Measurements from ENCODE around the gene CNDP1. TPM values are rescaled to one million over a fixed set of nuclear protein-coding genes. Genes with fewer than 3 reads are reported as not detected.

CNDP1 gene
- polyA plus RNA-seq, 2 donors: 0.04 TPM; not detected in 1

GRCh38 chr18:74505776-74506175, 28.5 kb upstream of the CNDP1 start:
- Histone ChIP-seq H3K36me3 (ENCODE audit: control insufficient read depth in 2 of 2, insufficient read depth in 2 of 2, low read length in 1 of 2) (peaks cover 9 to 39% of the 10 kb centered on the region in 2 donors), H3K4me1 (ENCODE audit: control insufficient read depth in 2 of 2, insufficient read depth in 2 of 2, low read length in 1 of 2) (no peaks in the 10 kb centered on the region), H3K9me3 (ENCODE audit: control insufficient read depth in 2 of 2, insufficient read depth in 1 of 2, low read depth in 1 of 2, low read length in 1 of 2) (no peaks in the 10 kb centered on the region), H3K27me3 (ENCODE audit: control insufficient read depth in 1 of 2, insufficient read depth in 2 of 2, low read length in 2 of 2) (no peaks in the 10 kb centered on the region), H3K27ac (ENCODE audit: low read depth in 2 of 2, low read length in 1 of 2) (no peak overlapping the region), H3K4me3 (ENCODE audit: low read depth in 1 of 2, low read length in 2 of 2) (no peak overlapping the region)
- WGBS, 2 donors: 89 to 94% methylated on average over 16 of the region's 16 CpGs

GRCh38 chr18:74506448-74507084, 27.7 kb upstream of the CNDP1 start:
- Histone ChIP-seq H3K4me1 (ENCODE audit: control insufficient read depth in 2 of 2, insufficient read depth in 2 of 2, low read length in 1 of 2) (no peaks in the 10 kb centered on the region), H3K27ac (ENCODE audit: low read depth in 2 of 2, low read length in 1 of 2) (no peak overlapping the region), H3K4me3 (ENCODE audit: low read depth in 1 of 2, low read length in 2 of 2) (no peak overlapping the region), H3K36me3 (ENCODE audit: control insufficient read depth in 2 of 2, insufficient read depth in 2 of 2, low read length in 1 of 2) (peaks cover 11 to 42% of the 10 kb centered on the region in 2 donors), H3K27me3 (ENCODE audit: control insufficient read depth in 1 of 2, insufficient read depth in 2 of 2, low read length in 2 of 2) (no peaks in the 10 kb centered on the region), H3K9me3 (ENCODE audit: control insufficient read depth in 2 of 2, insufficient read depth in 1 of 2, low read depth in 1 of 2, low read length in 1 of 2) (no peaks in the 10 kb centered on the region)
- WGBS, 2 donors: 67 to 68% methylated on average over 11 of the region's 11 CpGs

- H3K27me3 ChIP-seq (ENCODE audit: control insufficient read depth in 1 of 2, insufficient read depth in 2 of 2, low read length in 2 of 2): no peaks in the 10 kb centered on the region
- peaks cover 12 to 48% of the 10 kb centered on the region in 2 donors for H3K36me3 ChIP-seq (ENCODE audit: control insufficient read depth in 2 of 2, insufficient read depth in 2 of 2, low read length in 1 of 2)
- H3K9me3 ChIP-seq (ENCODE audit: control insufficient read depth in 2 of 2, insufficient read depth in 1 of 2, low read depth in 1 of 2, low read length in 1 of 2): no peaks in the 10 kb centered on the region
- no peak overlapping the region for H3K27ac ChIP-seq (ENCODE audit: low read depth in 2 of 2, low read length in 1 of 2)
- no peak overlapping the region for H3K4me3 ChIP-seq (ENCODE audit: low read depth in 1 of 2, low read length in 2 of 2)
- 70 to 82% methylated on average over 23 of the region's 23 CpGs for WGBS, 2 donors
- no peaks in the 10 kb centered on the region for H3K4me1 ChIP-seq (ENCODE audit: control insufficient read depth in 2 of 2, insufficient read depth in 2 of 2, low read length in 1 of 2)
Measured at GRCh38 chr18:74507097-74507881, 27.0 kb upstream of the CNDP1 start.

- H3K36me3 ChIP-seq (ENCODE audit: control insufficient read depth in 2 of 2, insufficient read depth in 2 of 2, low read length in 1 of 2): peaks cover 18 to 54% of the 10 kb centered on the region in 2 donors
- no peak overlapping the region for H3K4me3 ChIP-seq (ENCODE audit: low read depth in 1 of 2, low read length in 2 of 2)
- H3K4me1 ChIP-seq (ENCODE audit: control insufficient read depth in 2 of 2, insufficient read depth in 2 of 2, low read length in 1 of 2): no peaks in the 10 kb centered on the region
- WGBS, 2 donors: 81 to 91% methylated on average over 14 of the region's 14 CpGs
- no peaks in the 10 kb centered on the region for H3K9me3 ChIP-seq (ENCODE audit: control insufficient read depth in 2 of 2, insufficient read depth in 1 of 2, low read depth in 1 of 2, low read length in 1 of 2)
- no peak overlapping the region for H3K27ac ChIP-seq (ENCODE audit: low read depth in 2 of 2, low read length in 1 of 2)
- no peaks in the 10 kb centered on the region for H3K27me3 ChIP-seq (ENCODE audit: control insufficient read depth in 1 of 2, insufficient read depth in 2 of 2, low read length in 2 of 2)
Measured at GRCh38 chr18:74507927-74508326, 26.4 kb upstream of the CNDP1 start.

GRCh38 chr18:74508366-74508765, 25.9 kb upstream of the CNDP1 start:
- no peaks in the 10 kb centered on the region for H3K4me1 ChIP-seq (ENCODE audit: control insufficient read depth in 2 of 2, insufficient read depth in 2 of 2, low read length in 1 of 2)
- H3K36me3 ChIP-seq (ENCODE audit: control insufficient read depth in 2 of 2, insufficient read depth in 2 of 2, low read length in 1 of 2): peaks cover 20 to 59% of the 10 kb centered on the region in 2 donors
- no peaks in the 10 kb centered on the region for H3K9me3 ChIP-seq (ENCODE audit: control insufficient read depth in 2 of 2, insufficient read depth in 1 of 2, low read depth in 1 of 2, low read length in 1 of 2)
- 71 to 86% methylated on average over 9 of the region's 9 CpGs for whole genome bisulfite sequencing, 2 donors
- no peak overlapping the region for H3K4me3 ChIP-seq (ENCODE audit: low read depth in 1 of 2, low read length in 2 of 2)
- H3K27ac ChIP-seq (ENCODE audit: low read depth in 2 of 2, low read length in 1 of 2): no peak overlapping the region
- H3K27me3 ChIP-seq (ENCODE audit: control insufficient read depth in 1 of 2, insufficient read depth in 2 of 2, low read length in 2 of 2): no peaks in the 10 kb centered on the region

GRCh38 chr18:74508821-74509225, 25.5 kb upstream of the CNDP1 start:
- Histone ChIP-seq H3K27me3 (ENCODE audit: control insufficient read depth in 1 of 2, insufficient read depth in 2 of 2, low read length in 2 of 2) (no peaks in the 10 kb centered on the region), H3K9me3 (ENCODE audit: control insufficient read depth in 2 of 2, insufficient read depth in 1 of 2, low read depth in 1 of 2, low read length in 1 of 2) (no peaks in the 10 kb centered on the region), H3K36me3 (ENCODE audit: control insufficient read depth in 2 of 2, insufficient read depth in 2 of 2, low read length in 1 of 2) (peaks cover 25 to 61% of the 10 kb centered on the region in 2 donors), H3K4me3 (ENCODE audit: low read depth in 1 of 2, low read length in 2 of 2) (no peak overlapping the region), H3K27ac (ENCODE audit: low read depth in 2 of 2, low read length in 1 of 2) (no peak overlapping the region), H3K4me1 (ENCODE audit: control insufficient read depth in 2 of 2, insufficient read depth in 2 of 2, low read length in 1 of 2) (no peaks in the 10 kb centered on the region)
- WGBS, 2 donors: 70 to 93% methylated on average over 11 of the region's 11 CpGs

- H3K9me3 ChIP-seq (ENCODE audit: control insufficient read depth in 2 of 2, insufficient read depth in 1 of 2, low read depth in 1 of 2, low read length in 1 of 2): no peaks in the 10 kb centered on the region
- H3K4me1 ChIP-seq (ENCODE audit: control insufficient read depth in 2 of 2, insufficient read depth in 2 of 2, low read length in 1 of 2): no peaks in the 10 kb centered on the region
- no peak overlapping the region for H3K27ac ChIP-seq (ENCODE audit: low read depth in 2 of 2, low read length in 1 of 2)
- peaks cover 26 to 67% of the 10 kb centered on the region in 2 donors for H3K36me3 ChIP-seq (ENCODE audit: control insufficient read depth in 2 of 2, insufficient read depth in 2 of 2, low read length in 1 of 2)
- H3K27me3 ChIP-seq (ENCODE audit: control insufficient read depth in 1 of 2, insufficient read depth in 2 of 2, low read length in 2 of 2): no peaks in the 10 kb centered on the region
- 87 to 88% methylated on average over 29 of the region's 29 CpGs for WGBS, 2 donors
- no peak overlapping the region for H3K4me3 ChIP-seq (ENCODE audit: low read depth in 1 of 2, low read length in 2 of 2)
Measured at GRCh38 chr18:74509856-74510769, 24.2 kb upstream of the CNDP1 start.

- H3K27me3 ChIP-seq (ENCODE audit: control insufficient read depth in 1 of 2, insufficient read depth in 2 of 2, low read length in 2 of 2): no peaks in the 10 kb centered on the region
- no peaks in the 10 kb centered on the region for H3K9me3 ChIP-seq (ENCODE audit: control insufficient read depth in 2 of 2, insufficient read depth in 1 of 2, low read depth in 1 of 2, low read length in 1 of 2)
- no peaks in the 10 kb centered on the region for H3K4me1 ChIP-seq (ENCODE audit: control insufficient read depth in 2 of 2, insufficient read depth in 2 of 2, low read length in 1 of 2)
- no peak overlapping the region for H3K27ac ChIP-seq (ENCODE audit: low read depth in 2 of 2, low read length in 1 of 2)
- H3K36me3 ChIP-seq (ENCODE audit: control insufficient read depth in 2 of 2, insufficient read depth in 2 of 2, low read length in 1 of 2): peaks cover 26 to 72% of the 10 kb centered on the region in 2 donors
- no peak overlapping the region for H3K4me3 ChIP-seq (ENCODE audit: low read depth in 1 of 2, low read length in 2 of 2)
- 84 to 90% methylated on average over 12 of the region's 12 CpGs for WGBS, 2 donors
Measured at GRCh38 chr18:74510770-74511095, 23.6 kb upstream of the CNDP1 start.

GRCh38 chr18:74511823-74512222, 22.5 kb upstream of the CNDP1 start:
- 86 to 96% methylated on average over 7 of the region's 7 CpGs for WGBS, 2 donors
- Histone ChIP-seq H3K4me3 (ENCODE audit: low read depth in 1 of 2, low read length in 2 of 2) (no peak overlapping the region), H3K36me3 (ENCODE audit: control insufficient read depth in 2 of 2, insufficient read depth in 2 of 2, low read length in 1 of 2) (peaks cover 26 to 80% of the 10 kb centered on the region in 2 donors), H3K27me3 (ENCODE audit: control insufficient read depth in 1 of 2, insufficient read depth in 2 of 2, low read length in 2 of 2) (no peaks in the 10 kb centered on the region), H3K4me1 (ENCODE audit: control insufficient read depth in 2 of 2, insufficient read depth in 2 of 2, low read length in 1 of 2) (no peaks in the 10 kb centered on the region), H3K27ac (ENCODE audit: low read depth in 2 of 2, low read length in 1 of 2) (no peak overlapping the region), H3K9me3 (ENCODE audit: control insufficient read depth in 2 of 2, insufficient read depth in 1 of 2, low read depth in 1 of 2, low read length in 1 of 2) (no peaks in the 10 kb centered on the region)
